ENCODE data around the gene ADGRG6.
A peak's percentile ranks its signal among the peaks of the same experiment; 100 is the strongest.

Gene ADGRG6

GRCh38 chr6:142376115-142376514 lies 74.3 kb downstream of the ADGRG6 start (continued):
- no peak for TF ChIP-seq OVOL3 (tag by site-specific recombination; IDR thresholded peaks at IDR 0.05)
- TF ChIP-seq ZXDB (tag by site-specific recombination; IDR thresholded peaks at IDR 0.05): peak; percentile 91
- no peak for TF ChIP-seq ZNF621 (tag by site-specific recombination; IDR thresholded peaks at IDR 0.05)
- TF ChIP-seq ZNF214 (tag by site-specific recombination; IDR thresholded peaks at IDR 0.05; ENCODE audit: borderline replicate concordance): no peak
- no peak for TF ChIP-seq ZNF391 (tag by site-specific recombination; IDR thresholded peaks at IDR 0.05; ENCODE audit: borderline replicate concordance, low read depth)
- TF ChIP-seq ZNF580 (tag by site-specific recombination; IDR thresholded peaks at IDR 0.05): peak; percentile 82
- no peak for TF ChIP-seq ZNF558 (tag by site-specific recombination; IDR thresholded peaks at IDR 0.05)
- TF ChIP-seq SP2 (tag by site-specific recombination; IDR thresholded peaks at IDR 0.05): no peak
- TF ChIP-seq ZNF311 (tag by site-specific recombination; IDR thresholded peaks at IDR 0.05; ENCODE audit: borderline replicate concordance): no peak
- peak; percentile 82 for TF ChIP-seq KLF7 (tag by site-specific recombination; IDR thresholded peaks at IDR 0.05; ENCODE audit: borderline replicate concordance)
- peak; percentile 88 for TF ChIP-seq FEZF1 (tag by site-specific recombination; IDR thresholded peaks at IDR 0.05)
- no peak for TF ChIP-seq ZNF132 (tag by site-specific recombination; IDR thresholded peaks at IDR 0.05; ENCODE audit: borderline replicate concordance)
- TF ChIP-seq KLF16 (tag by site-specific recombination; IDR thresholded peaks at IDR 0.05): no peak
- 0 out of 2 replicates have a peak, but pooled peaks have one; percentile 37 for TF ChIP-seq GFI1B (tag by site-specific recombination; IDR thresholded peaks at IDR 0.05)
- no peak for TF ChIP-seq ZNF121 (tag by site-specific recombination; IDR thresholded peaks at IDR 0.05)
- TF ChIP-seq, protein P1, sequence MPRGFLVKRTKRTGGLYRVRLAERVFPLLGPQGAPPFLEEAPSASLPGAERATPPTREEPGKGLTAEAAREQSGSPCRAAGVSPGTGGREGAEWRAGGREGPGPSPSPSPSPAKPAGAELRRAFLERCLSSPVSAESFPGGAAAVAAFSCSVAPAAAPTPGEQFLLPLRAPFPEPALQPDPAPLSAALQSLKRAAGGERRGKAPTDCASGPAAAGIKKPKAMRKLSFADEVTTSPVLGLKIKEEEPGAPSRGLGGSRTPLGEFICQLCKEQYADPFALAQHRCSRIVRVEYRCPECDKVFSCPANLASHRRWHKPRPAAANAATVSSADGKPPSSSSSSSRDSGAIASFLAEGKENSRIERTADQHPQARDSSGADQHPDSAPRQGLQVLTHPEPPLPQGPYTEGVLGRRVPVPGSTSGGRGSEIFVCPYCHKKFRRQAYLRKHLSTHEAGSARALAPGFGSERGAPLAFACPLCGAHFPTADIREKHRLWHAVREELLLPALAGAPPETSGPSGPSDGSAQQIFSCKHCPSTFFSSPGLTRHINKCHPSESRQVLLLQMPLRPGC (tag by site-specific recombination; IDR thresholded peaks at IDR 0.05): no peak
- TF ChIP-seq RBAK (tag by site-specific recombination; IDR thresholded peaks at IDR 0.05): no peak
- no peak for TF ChIP-seq ZSCAN5A (tag by site-specific recombination; IDR thresholded peaks at IDR 0.05)
- TF ChIP-seq, protein P2, sequence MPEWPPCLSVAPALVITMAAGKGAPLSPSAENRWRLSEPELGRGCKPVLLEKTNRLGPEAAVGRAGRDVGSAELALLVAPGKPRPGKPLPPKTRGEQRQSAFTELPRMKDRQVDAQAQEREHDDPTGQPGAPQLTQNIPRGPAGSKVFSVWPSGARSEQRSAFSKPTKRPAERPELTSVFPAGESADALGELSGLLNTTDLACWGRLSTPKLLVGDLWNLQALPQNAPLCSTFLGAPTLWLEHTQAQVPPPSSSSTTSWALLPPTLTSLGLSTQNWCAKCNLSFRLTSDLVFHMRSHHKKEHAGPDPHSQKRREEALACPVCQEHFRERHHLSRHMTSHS (tag by site-specific recombination; IDR thresholded peaks at IDR 0.05): no peak
- TF ChIP-seq ZNF837 (tag by site-specific recombination; IDR thresholded peaks at IDR 0.05): no peak
- no peak for TF ChIP-seq PBX3 (CRISPR knock-in tag; IDR thresholded peaks at IDR 0.05)
- no peak for TF ChIP-seq MYNN (tag by site-specific recombination; IDR thresholded peaks at IDR 0.05; ENCODE audit: borderline replicate concordance)
- no peak for TF ChIP-seq ZNF549 (tag by site-specific recombination; IDR thresholded peaks at IDR 0.05)
- no peak for TF ChIP-seq ZBTB7A (tag by site-specific recombination; IDR thresholded peaks at IDR 0.05; ENCODE audit: low read depth)
- TF ChIP-seq ZNF548 (tag by site-specific recombination; IDR thresholded peaks at IDR 0.05): no peak
- TF ChIP-seq, protein P3, sequence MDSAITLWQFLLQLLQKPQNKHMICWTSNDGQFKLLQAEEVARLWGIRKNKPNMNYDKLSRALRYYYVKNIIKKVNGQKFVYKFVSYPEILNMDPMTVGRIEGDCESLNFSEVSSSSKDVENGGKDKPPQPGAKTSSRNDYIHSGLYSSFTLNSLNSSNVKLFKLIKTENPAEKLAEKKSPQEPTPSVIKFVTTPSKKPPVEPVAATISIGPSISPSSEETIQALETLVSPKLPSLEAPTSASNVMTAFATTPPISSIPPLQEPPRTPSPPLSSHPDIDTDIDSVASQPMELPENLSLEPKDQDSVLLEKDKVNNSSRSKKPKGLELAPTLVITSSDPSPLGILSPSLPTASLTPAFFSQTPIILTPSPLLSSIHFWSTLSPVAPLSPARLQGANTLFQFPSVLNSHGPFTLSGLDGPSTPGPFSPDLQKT (IDR thresholded peaks at IDR 0.05; ENCODE audit: borderline replicate concordance, low read depth, low read length): no peak
- no peak for TF ChIP-seq ZNF658 (tag by site-specific recombination; IDR thresholded peaks at IDR 0.05)
- no peak for TF ChIP-seq ZNF433 (tag by site-specific recombination; IDR thresholded peaks at IDR 0.05; ENCODE audit: low read depth)
- no peak for TF ChIP-seq ZNF571 (tag by site-specific recombination; IDR thresholded peaks at IDR 0.05)
- no peak for TF ChIP-seq ZNF704 (tag by site-specific recombination; IDR thresholded peaks at IDR 0.05)
- TF ChIP-seq, protein P4, sequence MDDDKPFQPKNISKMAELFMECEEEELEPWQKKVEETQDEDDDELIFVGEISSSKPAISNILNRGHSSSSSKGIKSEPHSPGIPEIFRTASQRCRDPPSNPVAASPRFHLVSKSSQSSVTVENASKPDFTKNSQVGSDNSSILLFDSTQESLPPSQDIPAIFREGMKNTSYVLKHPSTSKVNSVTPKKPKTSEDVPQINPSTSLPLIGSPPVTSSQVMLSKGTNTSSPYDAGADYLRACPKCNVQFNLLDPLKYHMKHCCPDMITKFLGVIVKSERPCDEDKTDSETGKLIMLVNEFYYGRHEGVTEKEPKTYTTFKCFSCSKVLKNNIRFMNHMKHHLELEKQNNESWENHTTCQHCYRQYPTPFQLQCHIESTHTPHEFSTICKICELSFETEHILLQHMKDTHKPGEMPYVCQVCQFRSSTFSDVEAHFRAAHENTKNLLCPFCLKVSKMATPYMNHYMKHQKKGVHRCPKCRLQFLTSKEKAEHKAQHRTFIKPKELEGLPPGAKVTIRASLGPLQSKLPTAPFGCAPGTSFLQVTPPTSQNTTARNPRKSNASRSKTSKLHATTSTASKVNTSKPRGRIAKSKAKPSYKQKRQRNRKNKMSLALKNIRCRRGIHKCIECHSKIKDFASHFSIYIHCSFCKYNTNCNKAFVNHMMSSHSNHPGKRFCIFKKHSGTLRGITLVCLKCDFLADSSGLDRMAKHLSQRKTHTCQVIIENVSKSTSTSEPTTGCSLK (tag by site-specific recombination; IDR thresholded peaks at IDR 0.05): no peak
- TF ChIP-seq KLF10 (tag by site-specific recombination; IDR thresholded peaks at IDR 0.05): peak; percentile 35; the same call in 1 of the 2 replicates
